HL-60 (cell line): Measurements from ENCODE around the gene SMAD5.

Experiments used
- POLR2AphosphoS5 ChIP-seq: IDR thresholded peaks from 2 replicates; pipeline ENCODE4 v1.6.1; 2012; ENCODE audit warnings: low read depth
- REST ChIP-seq: IDR thresholded peaks from 2 replicates; pipeline ENCODE4 v1.6.1; 2012; ENCODE audit warnings: low read depth; ENCODE audit not compliant: insufficient replicate concordance
- SPI1 ChIP-seq: IDR thresholded peaks from 2 replicates; pipeline ENCODE4 v1.6.1; 2012; ENCODE audit warnings: low read depth, mild to moderate bottlenecking, borderline replicate concordance
- TF ChIP-seq, protein P1 (sequence below): IDR thresholded peaks from one replicate; pipeline ENCODE4 v1.5.1; 2011; ENCODE audit warnings: low read length, control low read depth, inconsistent platforms; ENCODE audit not compliant: insufficient read depth

DNA sequence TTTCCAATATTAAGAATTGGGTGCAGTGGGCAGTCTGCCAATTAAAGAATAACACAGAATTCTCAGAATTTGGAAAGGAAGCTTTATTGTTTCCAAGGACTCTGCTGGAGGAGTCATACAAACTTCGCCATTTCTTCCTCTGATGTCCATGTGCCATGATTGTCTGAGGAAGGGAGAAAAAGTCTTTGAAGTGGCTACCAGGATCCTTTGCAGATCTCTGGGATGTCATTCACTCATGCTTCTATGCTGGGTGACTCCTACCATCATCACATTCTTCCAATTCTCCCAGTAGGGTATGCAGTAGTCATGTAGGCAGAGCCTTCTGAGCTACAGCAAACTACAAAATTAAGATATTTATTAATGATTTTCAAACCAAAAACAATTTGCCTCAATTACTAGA is 3.2 kb upstream of the SMAD5 start:
- TF ChIP-seq, protein P1, sequence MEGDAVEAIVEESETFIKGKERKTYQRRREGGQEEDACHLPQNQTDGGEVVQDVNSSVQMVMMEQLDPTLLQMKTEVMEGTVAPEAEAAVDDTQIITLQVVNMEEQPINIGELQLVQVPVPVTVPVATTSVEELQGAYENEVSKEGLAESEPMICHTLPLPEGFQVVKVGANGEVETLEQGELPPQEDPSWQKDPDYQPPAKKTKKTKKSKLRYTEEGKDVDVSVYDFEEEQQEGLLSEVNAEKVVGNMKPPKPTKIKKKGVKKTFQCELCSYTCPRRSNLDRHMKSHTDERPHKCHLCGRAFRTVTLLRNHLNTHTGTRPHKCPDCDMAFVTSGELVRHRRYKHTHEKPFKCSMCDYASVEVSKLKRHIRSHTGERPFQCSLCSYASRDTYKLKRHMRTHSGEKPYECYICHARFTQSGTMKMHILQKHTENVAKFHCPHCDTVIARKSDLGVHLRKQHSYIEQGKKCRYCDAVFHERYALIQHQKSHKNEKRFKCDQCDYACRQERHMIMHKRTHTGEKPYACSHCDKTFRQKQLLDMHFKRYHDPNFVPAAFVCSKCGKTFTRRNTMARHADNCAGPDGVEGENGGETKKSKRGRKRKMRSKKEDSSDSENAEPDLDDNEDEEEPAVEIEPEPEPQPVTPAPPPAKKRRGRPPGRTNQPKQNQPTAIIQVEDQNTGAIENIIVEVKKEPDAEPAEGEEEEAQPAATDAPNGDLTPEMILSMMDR: no peak
- no peak for TF ChIP-seq POLR2AphosphoS5
- TF ChIP-seq REST: no peak
- no peak for TF ChIP-seq SPI1
